Measurements from ENCODE around the gene EMP1. TPM values are rescaled to one million over a fixed set of nuclear protein-coding genes. Genes with fewer than 3 reads are reported as not detected.

The EMP1 gene
- total and polyA plus RNA-seq, 2 of the 8 experiments (the other 6 are each of a cell fraction or from before 2014, with no cell fraction given) = 0.17 to 0.65 TPM

- H3K4ac ChIP-seq (replicated peaks; ENCODE audit: insufficient read length, low read depth, low read length) = no peak overlapping the region
- H2BK15ac ChIP-seq (ENCODE audit: low read length) = no peak overlapping the region
- H3K9me3 ChIP-seq (ENCODE audit: insufficient read depth in 2 of 2, low read depth in 1 of 2, low read length in 1 of 2) = no peaks in the 10 kb centered on the region
- H3K4me2 ChIP-seq (ENCODE audit: insufficient read depth in 1 of 2, low read depth in 2 of 2, low read length in 2 of 2) = no peak overlapping the region
- TF ChIP-seq PHF8 (conservative IDR thresholded peaks at IDR 0.05; ENCODE audit: low read depth, low read length) (no peak), BACH1 (IDR thresholded peaks at IDR 0.05; ENCODE audit: low read length) (no peak)
- TF ChIP-seq, protein P1, sequence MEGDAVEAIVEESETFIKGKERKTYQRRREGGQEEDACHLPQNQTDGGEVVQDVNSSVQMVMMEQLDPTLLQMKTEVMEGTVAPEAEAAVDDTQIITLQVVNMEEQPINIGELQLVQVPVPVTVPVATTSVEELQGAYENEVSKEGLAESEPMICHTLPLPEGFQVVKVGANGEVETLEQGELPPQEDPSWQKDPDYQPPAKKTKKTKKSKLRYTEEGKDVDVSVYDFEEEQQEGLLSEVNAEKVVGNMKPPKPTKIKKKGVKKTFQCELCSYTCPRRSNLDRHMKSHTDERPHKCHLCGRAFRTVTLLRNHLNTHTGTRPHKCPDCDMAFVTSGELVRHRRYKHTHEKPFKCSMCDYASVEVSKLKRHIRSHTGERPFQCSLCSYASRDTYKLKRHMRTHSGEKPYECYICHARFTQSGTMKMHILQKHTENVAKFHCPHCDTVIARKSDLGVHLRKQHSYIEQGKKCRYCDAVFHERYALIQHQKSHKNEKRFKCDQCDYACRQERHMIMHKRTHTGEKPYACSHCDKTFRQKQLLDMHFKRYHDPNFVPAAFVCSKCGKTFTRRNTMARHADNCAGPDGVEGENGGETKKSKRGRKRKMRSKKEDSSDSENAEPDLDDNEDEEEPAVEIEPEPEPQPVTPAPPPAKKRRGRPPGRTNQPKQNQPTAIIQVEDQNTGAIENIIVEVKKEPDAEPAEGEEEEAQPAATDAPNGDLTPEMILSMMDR (IDR thresholded peaks at IDR 0.05; ENCODE audit: control extremely low read depth in 1 of 3, insufficient read depth in 1 of 3, low read depth in 1 of 3, low read length in 3 of 3) = peak in 1 of 3 experiments; percentile 28; a peak in 1 of 4 replicates
- ChIA-PET CTCF (ENCODE audit: partially characterized antibody) (interaction anchor here (0.7 to 1.3 kb wide), 13 partner anchors 9 to 766 kb away, joined by 3 to 6 read pairs (median 3); partner anchors contain the start of gene EMP1), POLR2A (ENCODE audit: partially characterized antibody) (no interaction called here)
- no peak overlapping the region for H4K8ac ChIP-seq (ENCODE audit: extremely low read depth, insufficient read depth, low read length)
- H2BK20ac ChIP-seq (ENCODE audit: low read length) = no peak overlapping the region
- H4K91ac ChIP-seq (replicated peaks; ENCODE audit: insufficient read length, low read length) = no peak overlapping the region
- H3K56ac ChIP-seq (replicated peaks; ENCODE audit: insufficient read length, low read depth, low read length) = no peak overlapping the region
- WGBS, 2 experiments (ENCODE audit: extremely low coverage in 1 of 2, insufficient coverage in 1 of 2, insufficient read length in 1 of 2, insufficient replicate concordance in 2 of 2, low coverage in 1 of 2, low lambda C conversion rate in 2 of 2, missing lambda C conversion rate in 1 of 2) = 79% methylated on average over 3 of the region's 3 CpGs; no CpG with 5 or more reads in 1 of the 2 experiments
- no peak overlapping the region for H3K9ac ChIP-seq (replicated peaks in 1 of 4; ENCODE audit: extremely low read depth in 1 of 4, low read depth in 3 of 4, low read length in 3 of 4)
- no peak overlapping the region for H2BK5ac ChIP-seq (ENCODE audit: low read depth, low read length)
- no peak overlapping the region for H4K5ac ChIP-seq (ENCODE audit: insufficient read length, low read depth, low read length)
- H2BK12ac ChIP-seq (ENCODE audit: low read depth, low read length) = no peak overlapping the region
- H3K27me3 ChIP-seq (replicated peaks in 1 of 4; ENCODE audit: control insufficient read depth in 3 of 4, extremely low read depth in 1 of 4, insufficient read depth in 3 of 4, low read length in 3 of 4) = no peaks in the 10 kb centered on the region
- H3K79me1 ChIP-seq (ENCODE audit: low read depth, low read length) = no peaks in the 10 kb centered on the region
- no peak overlapping the region for H3K14ac ChIP-seq (ENCODE audit: insufficient read length)
- no peak overlapping the region for H2AFZ ChIP-seq (ENCODE audit: low read length)
- no peak overlapping the region for H2BK120ac ChIP-seq (replicated peaks; ENCODE audit: low read depth, low read length)
- no peak overlapping the region for H3K23ac ChIP-seq (ENCODE audit: insufficient read length)
- no peak for FAIRE-seq
- H3K36me3 ChIP-seq (ENCODE audit: control insufficient read depth in 2 of 4, insufficient read depth in 4 of 4, low read length in 3 of 4) = no peaks in the 10 kb centered on the region
- no peak for DNase-seq (ENCODE audit: low read depth in 1 of 2, low spot score in 2 of 2)
- H3K4me3 ChIP-seq (ENCODE audit: extremely low read depth in 1 of 4, insufficient read depth in 2 of 4, low read depth in 3 of 4, low read length in 4 of 4) = no peak overlapping the region
- no peak overlapping the region for H3K18ac ChIP-seq (ENCODE audit: extremely low read depth, low read length)
- H2AK5ac ChIP-seq (ENCODE audit: low read depth, low read length) = no peak overlapping the region
- no peak overlapping the region for H3K27ac ChIP-seq (ENCODE audit: low read depth, low read length)
- H3K23me2 ChIP-seq (ENCODE audit: low read depth, low read length) = no peaks in the 10 kb centered on the region
- no peaks in the 10 kb centered on the region for H4K20me1 ChIP-seq (replicated peaks in 1 of 2; ENCODE audit: control insufficient read depth in 1 of 2, insufficient read depth in 2 of 2, low read length in 2 of 2)
- H3K79me2 ChIP-seq (ENCODE audit: control insufficient read depth in 1 of 2, insufficient read depth in 2 of 2, low read length in 2 of 2) = no peaks in the 10 kb centered on the region
- peaks cover 0 to 2% (median 0%) of the 10 kb centered on the region in 4 experiments; a peak in 1 of 7 replicates for H3K4me1 ChIP-seq (replicated peaks in 1 of 4; ENCODE audit: control insufficient read depth in 3 of 4, insufficient read depth in 4 of 4, low read length in 3 of 4)
Observed at GRCh38 chr12:13161172-13161571, 35.4 kb upstream of the EMP1 start.

Measured in H1 (cell line).